Adrenal gland (tissue), 12 donors: Measurements from ENCODE around the gene KDM2B. TPM values are rescaled to one million over a fixed set of nuclear protein-coding genes. Genes with fewer than 3 reads are reported as not detected.

Experiments used
- DNase-seq, 7 donors: peaks; one replicate each; pipeline ENCODE4 v3.0.0-alpha.2; 2019 to 2020
- H3K27ac ChIP-seq, 5 donors: fragments of 200-600 bp; sonication (generic) in 4 of 5; 1 replicate in 3 of 5; 2 replicates in 2 of 5; pipeline versions ENCODE4 v1.5.1 to v1.8.0; 2016 to 2020; ENCODE audit warnings: mild to moderate bottlenecking in 1 of 5
- H3K27me3 ChIP-seq: fragments of 200-600 bp; 2 replicates; pipeline ENCODE4 v1.8.0; 2021
- H3K36me3 ChIP-seq, 2 donors: fragments of 200-600 bp; replicated peaks in 1 of 2; 1 replicate in 1 of 2; 2 replicates in 1 of 2; pipeline versions ENCODE4 v1.5.1 to v1.8.0; 2018 to 2022
- H3K4me1 ChIP-seq, 2 donors: fragments of 200-600 bp; replicated peaks in 1 of 2; 1 replicate in 1 of 2; 2 replicates in 1 of 2; pipeline versions ENCODE4 v1.5.1 to v1.8.0; 2018 to 2021
- H3K4me3 ChIP-seq, 4 donors: fragments of 200-600 bp; sonication (generic) in 3 of 4; one replicate each; pipeline ENCODE4 v1.5.1; 2016 to 2018
- H3K9me3 ChIP-seq, 3 donors: fragments of 200-600 bp; sonication (generic) in 1 of 3; replicated peaks in 1 of 3; 1 replicate in 2 of 3; 2 replicates in 1 of 3; pipeline versions ENCODE4 v1.5.1 to v1.8.0; 2016 to 2021
- POLR2A ChIP-seq, 2 donors: fragments of 450-650 bp; IDR thresholded peaks; one replicate each; pipeline ENCODE4 v1.6.1; 2017; ENCODE audit warnings: antibody characterized with exemption in 2 of 2, mild to moderate bottlenecking in 2 of 2, moderate library complexity in 1 of 2
- whole genome bisulfite sequencing, 4 donors: extraction: QIAGEN DNeasy Blood & Tissue Kit in 2 of 4; methylation state at CpG; one replicate each; pipeline versions ENCODE4 v1.1.5 to v1.1.7; 2013 to 2017; 5-methylcytosine and 5-hydroxymethylcytosine counted together
- intact Hi-C, 2 donors: fragments of 100-400 bp; cut with DNase I; formaldehyde crosslinking; loops; one replicate each; pipeline versions ENCODE4 v1.14.1 to v1.15.0; 2022 to 2023
- polyA plus RNA-seq, 3 donors: library from polyadenylated mRNA; stranded (reverse); fragments of 200-250 nt in 2 of 3; fragments of 350-450 nt in 1 of 3; fragmentation: Illumina TruSeq in 1 of 3; extraction: RNeasy Lipid Tissue Mini Kit (QIAGEN cat#74804) in 1 of 3; gene quantifications; one replicate each; pipeline ENCODE4 v1.2.3, GENCODE V29; 2013 to 2014
- total RNA-seq, 9 donors: library from RNA; depleted of rRNA in 4 of 9; stranded (reverse); fragments of >200 nt in 4 of 9; fragments of 120-200 nt in 1 of 9; fragmentation: NEBNext Ultra II Directional in 1 of 9; extraction: Animal tissue kit (Norgen Biotek cat#: 25700) in 1 of 9; gene quantifications; one replicate each; pipeline versions ENCODE4 v1.1.0 to v1.2.4, GENCODE V29; 2013 to 2023
- TF ChIP-seq, protein P1 (sequence below), 6 experiments: fragments of 450-650 bp in 4 of 6; fragments of 200-600 bp in 2 of 6; sonication (generic) in 1 of 6; IDR thresholded peaks; 1 replicate in 5 of 6; 2 replicates in 1 of 6; pipeline versions ENCODE4 v1.5.1 to v1.8.0; 2016 to 2021; ENCODE audit warnings: antibody characterized with exemption in 6 of 6, mild to moderate bottlenecking in 2 of 6, moderate library complexity in 1 of 6
- donor health status: healthy with polysubstance abuse.
- donor health status: Bipolar disorder and iron deficiency.
- donor health status: DM: yes; HTN: yes; CAD: no.
- donor health status: DM: no; HTN: no; CAD: no.
- donor health status: DM: no; HTN: no; CAD: no.
- donor health status: DM: yes; HTN: yes; CAD: no.

KDM2B gene
- total and polyA plus RNA-seq, 12 donors = 5.0 to 40.6 (median 17.2) TPM

DNA sequence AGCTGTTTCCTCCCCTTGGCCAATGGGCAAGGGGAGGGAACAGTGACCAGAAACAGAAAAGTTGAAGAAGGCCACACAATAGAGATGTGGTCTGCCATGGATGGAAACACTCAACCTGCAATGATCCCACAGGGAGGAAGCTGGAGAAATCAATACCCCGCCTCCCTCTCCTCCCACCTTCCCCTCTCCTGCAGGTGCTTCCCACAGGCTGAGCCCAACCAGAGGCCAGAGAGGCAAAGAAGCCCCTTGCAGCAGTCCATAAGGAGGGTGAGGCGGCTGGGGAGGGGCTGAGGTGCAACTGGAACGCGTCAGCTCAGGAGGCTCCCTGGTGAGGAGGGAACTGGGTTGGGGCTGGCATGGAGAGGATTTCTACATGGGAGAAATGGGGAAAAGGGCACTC lies 96.9 kb downstream of the KDM2B start:
- DNase-seq = no peak
- H3K4me1 ChIP-seq = no peaks in the 10 kb centered on the region
- H3K36me3 ChIP-seq = no peaks in the 10 kb centered on the region
- intact Hi-C loops = no loop called here
- WGBS, 4 donors = 93 to 98% (median 95%) methylated on average over 4 of the region's 4 CpGs
- H3K9me3 ChIP-seq = no peaks in the 10 kb centered on the region
- TF ChIP-seq, protein P1, sequence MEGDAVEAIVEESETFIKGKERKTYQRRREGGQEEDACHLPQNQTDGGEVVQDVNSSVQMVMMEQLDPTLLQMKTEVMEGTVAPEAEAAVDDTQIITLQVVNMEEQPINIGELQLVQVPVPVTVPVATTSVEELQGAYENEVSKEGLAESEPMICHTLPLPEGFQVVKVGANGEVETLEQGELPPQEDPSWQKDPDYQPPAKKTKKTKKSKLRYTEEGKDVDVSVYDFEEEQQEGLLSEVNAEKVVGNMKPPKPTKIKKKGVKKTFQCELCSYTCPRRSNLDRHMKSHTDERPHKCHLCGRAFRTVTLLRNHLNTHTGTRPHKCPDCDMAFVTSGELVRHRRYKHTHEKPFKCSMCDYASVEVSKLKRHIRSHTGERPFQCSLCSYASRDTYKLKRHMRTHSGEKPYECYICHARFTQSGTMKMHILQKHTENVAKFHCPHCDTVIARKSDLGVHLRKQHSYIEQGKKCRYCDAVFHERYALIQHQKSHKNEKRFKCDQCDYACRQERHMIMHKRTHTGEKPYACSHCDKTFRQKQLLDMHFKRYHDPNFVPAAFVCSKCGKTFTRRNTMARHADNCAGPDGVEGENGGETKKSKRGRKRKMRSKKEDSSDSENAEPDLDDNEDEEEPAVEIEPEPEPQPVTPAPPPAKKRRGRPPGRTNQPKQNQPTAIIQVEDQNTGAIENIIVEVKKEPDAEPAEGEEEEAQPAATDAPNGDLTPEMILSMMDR (IDR thresholded peaks at IDR 0.05) = no peak
- TF ChIP-seq POLR2A (IDR thresholded peaks at IDR 0.05) = no peak
- H3K4me3 ChIP-seq = no peak overlapping the region
- no peaks in the 10 kb centered on the region for H3K27me3 ChIP-seq
- H3K27ac ChIP-seq = no peak overlapping the region

DNA sequence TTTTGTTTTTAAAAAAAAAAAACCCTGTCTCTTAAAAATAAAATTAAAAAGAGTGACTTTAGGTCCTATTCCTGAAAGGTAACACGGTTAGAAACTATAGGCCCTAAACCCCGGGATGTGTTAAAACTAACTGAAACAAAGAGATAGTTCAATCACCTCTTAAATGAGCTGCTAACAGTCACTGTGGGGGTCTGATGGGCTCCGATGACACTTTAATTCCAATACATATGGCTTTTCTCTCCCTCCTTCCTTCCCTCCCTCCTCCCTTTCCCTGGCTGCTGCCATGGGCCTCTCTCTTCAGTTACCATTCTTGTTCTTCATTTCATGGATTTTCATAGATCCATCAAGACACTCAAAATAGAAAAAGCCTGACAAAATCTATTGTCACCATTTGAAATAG lies 104.3 kb downstream of the KDM2B start:
- no peak for TF ChIP-seq POLR2A (IDR thresholded peaks at IDR 0.05)
- TF ChIP-seq, protein P1 (IDR thresholded peaks at IDR 0.05) = no peak
- Histone ChIP-seq H3K9me3 (no peaks in the 10 kb centered on the region), H3K4me3 (no peak overlapping the region), H3K4me1 (no peaks in the 10 kb centered on the region), H3K36me3 (no peaks in the 10 kb centered on the region), H3K27ac (no peak overlapping the region), H3K27me3 (no peaks in the 10 kb centered on the region)
- WGBS, 4 donors = 84 to 89% (median 88%) methylated on average over 3 of the region's 3 CpGs
- intact Hi-C loops = no loop called here
- no peak for DNase-seq

DNA sequence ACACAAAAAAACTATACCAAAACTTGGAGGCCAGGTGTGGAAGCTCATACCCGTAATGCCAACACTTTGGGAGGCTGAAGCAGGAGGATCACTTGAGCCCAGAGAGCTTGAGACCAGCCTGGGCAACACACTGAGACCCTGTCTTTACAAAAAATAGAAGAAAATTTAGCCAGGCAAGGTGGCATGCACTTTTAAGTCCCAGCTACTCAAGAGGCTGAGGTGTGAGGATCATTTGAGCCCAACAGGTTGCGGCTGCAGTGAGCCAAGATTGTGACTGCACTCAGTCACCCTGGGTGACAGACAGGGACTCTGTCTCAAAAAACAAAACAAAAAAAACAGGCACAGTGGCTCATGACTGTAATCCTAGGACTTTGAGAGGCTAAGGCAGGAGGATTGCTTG lies 105.5 kb downstream of the KDM2B start:
- intact Hi-C loops = no loop called here
- H3K27me3 ChIP-seq = no peaks in the 10 kb centered on the region
- no peaks in the 10 kb centered on the region for H3K4me1 ChIP-seq
- no peaks in the 10 kb centered on the region for H3K36me3 ChIP-seq
- no peak overlapping the region for H3K27ac ChIP-seq
- no peak for DNase-seq
- TF ChIP-seq, protein P1 (IDR thresholded peaks at IDR 0.05) = no peak
- TF ChIP-seq POLR2A (IDR thresholded peaks at IDR 0.05) = no peak
- no peak overlapping the region for H3K4me3 ChIP-seq
- no peaks in the 10 kb centered on the region for H3K9me3 ChIP-seq
- 94 to 100% (median 99%) methylated on average over 2 of the region's 2 CpGs for whole genome bisulfite sequencing, 4 donors

DNA sequence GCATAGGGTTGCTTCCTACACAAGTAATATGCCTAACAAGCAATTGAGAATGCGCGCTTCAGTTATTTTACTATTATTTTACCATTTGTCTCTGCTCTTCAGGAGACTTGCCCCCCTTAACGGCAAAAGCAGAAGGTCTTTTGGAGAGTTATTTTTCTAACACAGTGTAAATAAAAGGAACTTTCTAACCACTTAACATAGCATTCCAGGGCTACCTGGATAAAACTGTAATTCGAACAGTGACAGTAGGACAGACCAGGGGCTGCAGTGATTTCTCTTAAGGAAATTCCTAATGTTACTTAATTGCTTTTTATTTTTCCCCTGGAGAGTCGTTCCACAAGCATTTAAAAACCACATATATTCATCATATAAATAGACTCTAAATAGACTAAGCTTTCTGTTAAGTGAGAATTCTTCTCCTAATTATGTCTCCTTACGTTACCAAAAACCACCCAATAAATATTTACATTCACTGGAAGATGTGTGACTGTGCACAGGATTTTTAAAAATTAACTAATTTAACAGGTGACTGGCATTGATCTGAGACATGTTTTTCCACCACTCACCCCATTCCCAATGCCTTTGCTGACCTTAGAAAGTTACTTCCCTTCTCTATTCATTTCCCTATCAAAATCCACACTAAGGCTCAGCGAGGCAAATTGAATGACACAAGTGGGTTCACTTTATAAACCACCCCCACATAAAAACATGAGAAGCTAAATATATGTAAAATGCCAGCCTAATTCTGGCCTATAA lies 108.5 kb downstream of the KDM2B start:
- DNase-seq = no peak
- Histone ChIP-seq H3K9me3 (no peaks in the 10 kb centered on the region), H3K4me1 (peaks cover 6 to 7% of the 10 kb centered on the region in 2 donors), H3K36me3 (no peaks in the 10 kb centered on the region), H3K27me3 (no peaks in the 10 kb centered on the region), H3K4me3 (no peak overlapping the region), H3K27ac (no peak overlapping the region)
- TF ChIP-seq POLR2A (IDR thresholded peaks at IDR 0.05) = no peak
- TF ChIP-seq, protein P1 (IDR thresholded peaks at IDR 0.05) = no peak
- intact Hi-C loops = no loop called here
- 90 to 94% (median 92%) methylated on average over 7 of the region's 7 CpGs for WGBS, 4 donors
